Coronary artery (tissue), 2 donors: ENCODE results near the gene COL9A1.
"Not testable (repeated sequence)": the region's sequence is repeated elsewhere in the genome, so short reads cannot be mapped to it uniquely, and the experiment has no call there.

Source experiments
- DNase-seq: peaks from one replicate; pipeline ENCODE4 v3.0.0-alpha.2; 2017; ENCODE audit warnings: low spot score
- H3K27ac ChIP-seq, 2 donors: fragments of 200-600 bp; sonication (generic); one replicate each; pipeline ENCODE4 v1.5.1; 2016 to 2019
- H3K4me3 ChIP-seq: fragments of 200-600 bp; sonication (generic); 2 replicates; pipeline ENCODE4 v1.5.1; 2016; ENCODE audit warnings: mild to moderate bottlenecking, moderate library complexity
- TF ChIP-seq, protein P1 (sequence below): fragments of 200-600 bp; sonication (generic); IDR thresholded peaks from one replicate; pipeline ENCODE4 v1.5.1; 2019; ENCODE audit warnings: antibody characterized with exemption

COL9A1 gene

DNA sequence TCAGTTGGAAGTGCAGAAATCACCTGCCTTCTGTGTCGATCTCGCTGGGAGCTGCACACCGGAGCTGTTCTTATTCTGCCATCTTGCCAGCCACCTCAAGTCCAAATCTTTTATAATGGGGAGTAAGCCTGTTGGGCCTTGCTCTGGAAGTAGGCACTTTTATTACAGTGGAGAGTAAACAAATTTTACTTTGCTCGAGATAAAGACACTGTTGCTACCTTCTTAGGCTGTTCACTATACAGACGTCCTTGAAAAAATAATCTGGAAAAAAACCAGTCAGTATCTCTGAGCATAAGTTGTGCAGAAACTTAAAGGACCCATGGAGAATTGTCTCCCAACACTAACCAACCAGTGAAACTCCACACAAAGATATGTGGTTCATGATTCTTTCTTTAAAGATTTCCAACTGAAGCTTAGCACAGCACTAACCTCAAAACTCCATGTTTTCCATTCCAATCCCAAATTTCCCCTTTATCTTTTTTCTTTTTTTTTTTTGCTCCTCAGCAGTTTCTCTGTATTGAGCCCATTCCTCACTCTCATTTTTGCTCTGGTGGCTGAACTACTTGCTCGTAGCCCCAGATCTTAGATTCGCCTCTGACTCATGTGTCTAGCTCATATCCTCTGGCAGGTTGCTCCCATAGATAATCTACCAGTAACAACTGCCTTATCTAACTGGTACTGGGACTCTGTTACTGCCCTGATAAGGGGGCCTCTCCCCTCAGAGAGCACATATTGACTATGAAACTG is 34.3 kb upstream of the COL9A1 start:
- DNase-seq: no peak
- TF ChIP-seq, protein P1, sequence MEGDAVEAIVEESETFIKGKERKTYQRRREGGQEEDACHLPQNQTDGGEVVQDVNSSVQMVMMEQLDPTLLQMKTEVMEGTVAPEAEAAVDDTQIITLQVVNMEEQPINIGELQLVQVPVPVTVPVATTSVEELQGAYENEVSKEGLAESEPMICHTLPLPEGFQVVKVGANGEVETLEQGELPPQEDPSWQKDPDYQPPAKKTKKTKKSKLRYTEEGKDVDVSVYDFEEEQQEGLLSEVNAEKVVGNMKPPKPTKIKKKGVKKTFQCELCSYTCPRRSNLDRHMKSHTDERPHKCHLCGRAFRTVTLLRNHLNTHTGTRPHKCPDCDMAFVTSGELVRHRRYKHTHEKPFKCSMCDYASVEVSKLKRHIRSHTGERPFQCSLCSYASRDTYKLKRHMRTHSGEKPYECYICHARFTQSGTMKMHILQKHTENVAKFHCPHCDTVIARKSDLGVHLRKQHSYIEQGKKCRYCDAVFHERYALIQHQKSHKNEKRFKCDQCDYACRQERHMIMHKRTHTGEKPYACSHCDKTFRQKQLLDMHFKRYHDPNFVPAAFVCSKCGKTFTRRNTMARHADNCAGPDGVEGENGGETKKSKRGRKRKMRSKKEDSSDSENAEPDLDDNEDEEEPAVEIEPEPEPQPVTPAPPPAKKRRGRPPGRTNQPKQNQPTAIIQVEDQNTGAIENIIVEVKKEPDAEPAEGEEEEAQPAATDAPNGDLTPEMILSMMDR: no peak

DNA sequence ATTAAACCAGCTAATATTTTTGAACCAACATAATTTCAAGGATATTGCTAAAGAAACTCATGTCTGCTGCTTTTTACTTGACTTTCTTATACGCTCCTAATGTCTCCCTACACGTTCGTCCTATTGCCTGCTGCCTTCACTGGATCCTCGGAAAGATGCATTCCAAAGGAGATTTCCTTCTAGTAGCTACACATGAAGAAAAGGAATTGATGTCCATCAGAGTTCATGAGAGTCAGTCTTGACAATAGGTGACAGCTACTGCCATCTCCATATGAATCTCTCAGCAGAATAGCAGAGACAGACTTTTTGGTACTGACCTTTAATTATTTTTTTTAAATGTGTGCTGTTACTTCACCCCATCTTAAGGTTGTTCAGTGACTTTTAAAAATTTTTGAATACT is 24.2 kb upstream of the COL9A1 start:
- no peak overlapping the region for H3K4me3 ChIP-seq
- no peak overlapping the region for H3K27ac ChIP-seq
- DNase-seq: no peak
- TF ChIP-seq, protein P1: no peak

More for the DNA sequence above, 34.3 kb upstream of the COL9A1 start:
- H3K27ac ChIP-seq: no peak overlapping the region
- H3K4me3 ChIP-seq: no peak overlapping the region

DNA sequence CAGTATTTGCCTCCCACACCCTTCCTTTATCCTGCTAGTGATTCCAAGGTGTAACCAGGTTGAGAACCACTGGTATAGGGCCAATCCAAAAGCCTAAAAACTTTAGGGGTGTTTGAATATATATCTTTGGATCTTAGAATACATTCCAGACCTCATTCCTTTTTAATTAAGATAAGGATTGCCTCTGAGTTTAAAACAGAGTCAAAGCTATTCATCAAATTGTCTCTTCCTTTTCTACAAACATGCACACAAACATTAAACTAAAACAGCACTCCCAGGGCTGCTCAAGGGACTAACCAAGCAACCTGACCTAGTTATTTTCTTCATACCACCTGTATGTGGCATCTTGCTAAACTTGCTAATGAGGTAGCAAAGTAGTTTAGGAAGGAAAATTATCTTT is 22.1 kb upstream of the COL9A1 start:
- H3K4me3 ChIP-seq: no peak overlapping the region
- no peak overlapping the region for H3K27ac ChIP-seq
- no peak for DNase-seq
- TF ChIP-seq, protein P1: no peak

DNA sequence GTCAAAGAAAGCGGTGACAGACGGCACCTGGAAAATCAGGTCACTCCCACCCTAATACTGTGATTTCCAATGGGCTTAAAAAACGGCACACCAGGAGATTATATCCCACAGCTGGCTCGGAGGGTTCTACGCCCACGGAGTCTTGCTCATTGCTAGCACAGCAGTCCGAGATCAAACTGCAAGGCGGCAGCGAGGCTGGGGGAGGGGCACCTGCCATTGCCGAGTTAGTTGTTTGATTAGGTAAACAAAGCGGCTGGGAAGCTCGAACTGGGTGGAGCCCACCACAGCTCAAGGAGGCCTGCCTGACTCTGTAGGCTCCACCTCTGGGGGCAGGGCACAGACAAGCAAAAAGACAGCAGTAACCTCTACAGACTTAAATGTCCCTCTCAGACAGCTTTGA is 14.9 kb upstream of the COL9A1 start:
- not testable (repeated sequence) for H3K27ac ChIP-seq, DNase-seq, H3K4me3 ChIP-seq

DNA sequence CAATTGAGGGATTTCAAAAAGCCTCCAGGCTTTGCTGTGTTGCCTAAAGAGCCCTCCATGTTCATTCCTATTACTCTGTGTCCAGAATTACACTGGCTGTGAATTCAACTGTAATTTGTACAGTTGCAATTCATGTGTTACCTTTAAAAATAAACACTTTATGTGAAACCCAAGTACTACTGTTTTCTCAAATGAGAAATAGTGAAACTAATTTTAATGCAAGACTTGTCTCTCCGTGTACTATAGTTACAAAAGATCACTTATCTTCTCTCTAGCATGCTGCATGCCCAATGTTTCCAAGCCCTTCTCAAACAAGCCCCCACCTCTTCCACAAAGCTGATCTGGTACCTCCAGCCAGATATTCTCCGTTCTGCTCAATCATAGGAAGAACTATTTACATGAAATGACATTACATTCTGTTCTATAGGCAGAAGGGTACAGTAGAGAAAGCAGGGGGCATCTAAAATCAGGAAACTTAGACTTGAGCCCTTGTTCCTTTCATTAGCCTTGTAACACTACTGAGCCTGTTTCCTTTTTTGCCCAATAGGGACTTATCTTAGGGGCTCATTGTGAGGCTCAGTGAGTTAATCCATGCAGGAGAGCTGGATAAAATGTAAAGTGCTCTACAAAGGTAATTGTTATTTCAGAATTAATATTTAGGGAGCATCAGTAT is 12.3 kb upstream of the COL9A1 start:
- Histone ChIP-seq H3K27ac (no peak overlapping the region), H3K4me3 (no peak overlapping the region)
- TF ChIP-seq, protein P1: no peak
- DNase-seq: no peak

DNA sequence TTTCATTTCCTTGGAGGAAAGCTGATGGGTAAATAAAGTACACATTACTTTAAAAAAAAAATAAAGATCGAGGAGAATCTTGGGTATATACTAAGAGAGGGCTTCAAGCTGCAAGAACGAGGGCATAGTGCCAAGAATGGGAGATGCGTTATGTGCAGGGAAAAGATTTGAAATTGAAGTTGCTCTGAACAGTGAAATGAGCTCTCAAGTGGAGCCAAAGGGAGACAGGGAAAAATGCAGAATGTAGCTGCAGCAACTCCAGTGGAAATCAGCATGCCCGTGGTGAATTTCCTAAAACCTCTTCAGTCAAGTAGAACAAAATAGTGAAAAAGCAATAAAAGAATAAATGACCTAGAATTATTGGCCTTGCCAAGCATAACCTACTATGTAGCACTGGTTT is 11.4 kb upstream of the COL9A1 start:
- TF ChIP-seq, protein P1: no peak
- no peak overlapping the region for H3K27ac ChIP-seq
- H3K4me3 ChIP-seq: no peak overlapping the region
- DNase-seq: no peak

DNA sequence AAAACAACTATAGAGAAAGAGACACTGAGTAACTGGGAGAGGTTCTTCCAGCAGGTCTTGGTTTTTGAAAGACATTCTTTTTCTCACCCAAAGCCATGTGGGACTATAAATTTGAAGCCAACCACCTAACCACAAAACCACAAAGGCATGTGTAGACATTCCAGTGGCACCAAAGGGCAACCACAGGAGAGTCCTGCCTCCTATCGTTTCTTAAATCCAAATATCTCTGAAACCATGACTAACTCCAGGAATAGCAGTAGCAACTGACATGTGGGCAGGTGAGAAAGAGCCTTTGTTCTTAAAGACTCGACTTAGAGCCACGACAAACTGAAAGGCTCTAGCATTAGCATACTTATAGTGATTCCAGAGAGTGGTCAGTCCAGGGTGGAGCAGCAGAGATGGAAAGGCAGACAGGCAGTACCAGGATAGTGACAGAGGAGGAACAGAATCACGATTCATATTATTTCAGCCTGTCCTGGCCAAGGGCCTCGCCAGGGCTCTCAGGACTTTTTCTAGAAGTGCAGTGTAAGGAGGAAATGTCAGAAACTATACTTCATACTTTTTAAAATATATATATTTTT is 9.4 kb upstream of the COL9A1 start:
- H3K4me3 ChIP-seq: no peak overlapping the region
- TF ChIP-seq, protein P1: no peak
- DNase-seq: no peak
- H3K27ac ChIP-seq: no peak overlapping the region
